K562 (cell line): Measurements from ENCODE around the gene ZFP69. TPM values are rescaled to one million over a fixed set of nuclear protein-coding genes. Genes with fewer than 3 reads are reported as not detected.
A peak's percentile ranks its signal among the peaks of the same experiment; 100 is the strongest.

Source experiments
- ATAC-seq: fragments of 200-7000 bp; cut with Tn5 transposase; 3 replicates; pipeline ENCODE4 v1.9.1; 2020; ENCODE audit warnings: moderate library complexity
- BruUV-seq: library from RNA; stranded (reverse); fragments of 400-500 nt; replicated peaks from 2 replicates; lab custom pipeline; 2021; lab: Mats Ljungman, UMichigan
- CTCF ChIA-PET: fragments of 300-600 bp; formaldehyde crosslinking; extraction: SDS; loops from one replicate; lab custom pipeline; 2021; ENCODE audit warnings: low intra/inter-chr PET ratio; lab: Yijun Ruan, JAX
- POLR2A ChIA-PET: fragments of 300-600, 350-650 bp; sonication (Branson Sonifier 250); formaldehyde crosslinking; extraction: SDS; loops from one replicate; lab custom pipeline; 2021; ENCODE audit warnings: antibody characterized with exemption, inconsistent platforms; lab: Yijun Ruan, JAX
- DNase-seq, 4 experiments: peaks; one replicate each; pipeline versions ENCODE4 v3.0.0 to v3.0.0-alpha.2; 2011 to 2018; ENCODE audit warnings: low spot score in 3 of 4, mixed read lengths in 3 of 4; ENCODE audit errors: extremely low read depth in 1 of 4
- FAIRE-seq: peaks from 2 replicates; lab custom pipeline; 2011; peaks lifted over from hg19 to GRCh38; lab: Jason Lieb, UNC
- H2AFZ ChIP-seq: 2 replicates; pipeline ENCODE4 v1.6.0; 2011; ENCODE audit warnings: low read depth, low read length, control low read depth, inconsistent platforms
- H3K27ac ChIP-seq: fragments of 200-600 bp; 3 replicates; pipeline ENCODE4 v1.8.0; 2011; ENCODE audit warnings: low read depth, mild to moderate bottlenecking, control low read depth, inconsistent platforms, low read length, moderate library complexity, mixed read lengths; ENCODE audit errors: extremely low read depth
- H3K27me3 ChIP-seq, 2 experiments: fragments of 300-600 bp in 1 of 2; 2 replicates in 1 of 2; 3 replicates in 1 of 2; pipeline versions ENCODE4 v1.6.0 to v1.8.0; 2011; ENCODE audit warnings: inconsistent platforms in 2 of 2, low read length in 2 of 2, mild to moderate bottlenecking in 1 of 2, mixed read lengths in 1 of 2, moderate library complexity in 1 of 2; ENCODE audit not compliant: control insufficient read depth in 2 of 2, insufficient read depth in 2 of 2
- H3K36me3 ChIP-seq: fragments of 300-600 bp; 3 replicates; pipeline ENCODE4 v1.8.0; 2011; ENCODE audit warnings: mild to moderate bottlenecking, low read length, inconsistent platforms; ENCODE audit not compliant: control insufficient read depth, insufficient read depth
- H3K4me1 ChIP-seq, 2 experiments: fragments of 200-600 bp in 1 of 2; replicated peaks in 1 of 2; 2 replicates in 1 of 2; 3 replicates in 1 of 2; pipeline versions ENCODE4 v1.5.1 to v1.8.0; 2011; ENCODE audit warnings: inconsistent platforms in 2 of 2, low read length in 2 of 2, mild to moderate bottlenecking in 1 of 2, mixed read lengths in 1 of 2, moderate library complexity in 1 of 2; ENCODE audit not compliant: control insufficient read depth in 2 of 2, insufficient read depth in 2 of 2
- H3K4me2 ChIP-seq: 2 replicates; pipeline ENCODE4 v1.6.1; 2011; ENCODE audit warnings: low read length, control low read depth, inconsistent platforms, mixed read lengths; ENCODE audit not compliant: insufficient read depth
- H3K4me3 ChIP-seq: fragments of 200-600 bp; sonication (generic), shearing (Covaris generic); 2 replicates; pipeline ENCODE4 v1.5.1; 2016; ENCODE audit warnings: control low read depth, inconsistent platforms
- H3K79me2 ChIP-seq: fragments of 200-600 bp; 3 replicates; pipeline ENCODE4 v1.8.0; 2011; ENCODE audit warnings: low read length, inconsistent platforms; ENCODE audit not compliant: control insufficient read depth, insufficient read depth
- H3K9ac ChIP-seq, 2 experiments: 2 replicates each; pipeline versions ENCODE4 v1.6.0 to v1.6.1; 2011; ENCODE audit warnings: low read depth in 2 of 2, low read length in 2 of 2, control low read depth in 1 of 2, inconsistent platforms in 1 of 2, mild to moderate bottlenecking in 1 of 2, mixed read lengths in 1 of 2; ENCODE audit not compliant: insufficient read depth in 1 of 2
- H3K9me1 ChIP-seq: one replicate; pipeline ENCODE4 v1.6.0; 2011; ENCODE audit warnings: inconsistent platforms, mild to moderate bottlenecking, low read length, moderate library complexity; ENCODE audit not compliant: control insufficient read depth, insufficient read depth
- H3K9me3 ChIP-seq: replicated peaks from 2 replicates; pipeline ENCODE4 v1.5.1; 2011; ENCODE audit warnings: low read depth, low read length, inconsistent platforms; ENCODE audit not compliant: control insufficient read depth, insufficient read depth
- H4K20me1 ChIP-seq: replicated peaks from 2 replicates; pipeline ENCODE4 v1.6.1; 2011; ENCODE audit warnings: low read length, inconsistent platforms, mixed read lengths; ENCODE audit not compliant: control insufficient read depth, insufficient read depth
- CGGBP1 ChIP-seq: fragments of 250-450 bp; sonication (Bioruptor Pico); IDR thresholded peaks from 2 replicates; pipeline ENCODE4 v1.9.0; 2021; ENCODE audit warnings: mild to moderate bottlenecking
- E2F6 ChIP-seq, 2 experiments: IDR thresholded peaks; 2 replicates each; pipeline ENCODE4 v1.6.1; 2011; ENCODE audit warnings: borderline replicate concordance in 1 of 2, control low read depth in 1 of 2, low read depth in 1 of 2, low read length in 1 of 2, mild to moderate bottlenecking in 1 of 2, mixed read lengths in 1 of 2, moderate library complexity in 1 of 2; ENCODE audit not compliant: insufficient read depth in 1 of 2, insufficient read length in 1 of 2, poor library complexity in 1 of 2, severe bottlenecking in 1 of 2; ENCODE audit errors: extremely low read depth in 1 of 2
- ILK ChIP-seq: fragments of 450-650 bp; IDR thresholded peaks from 2 replicates; pipeline ENCODE4 v1.6.1; 2016; ENCODE audit warnings: missing genetic modification characterization, low read depth, mild to moderate bottlenecking, missing compliant biosample characterization, moderate library complexity, borderline replicate concordance
- L3MBTL2 ChIP-seq: fragments of 450-650 bp; IDR thresholded peaks from 2 replicates; pipeline ENCODE4 v1.6.1; 2016; ENCODE audit warnings: mild to moderate bottlenecking, moderate library complexity
- MGA ChIP-seq: fragments of 450-650 bp; IDR thresholded peaks from 2 replicates; pipeline ENCODE4 v1.6.1; 2016; ENCODE audit warnings: mild to moderate bottlenecking, moderate library complexity
- POLR2G ChIP-seq: fragments of 200-400 bp; formaldehyde crosslinking; IDR thresholded peaks from 2 replicates; pipeline ENCODE4 v1.6.1; 2017; ENCODE audit warnings: low read depth, mild to moderate bottlenecking, antibody characterized with exemption, low read length, moderate library complexity
- USF1 ChIP-seq: sonication (generic); formaldehyde crosslinking; IDR thresholded peaks from 2 replicates; pipeline ENCODE4 v1.9.0; 2022; ENCODE audit warnings: mild to moderate bottlenecking, missing genetic modification reagents
- WGBS: fragments of 100-300 bp; shearing (Covaris generic); methylation state at CpG from one replicate; pipeline ENCODE4 v1.1.6; 2016; ENCODE audit warnings: low coverage, mixed read lengths; ENCODE audit not compliant: insufficient coverage; ENCODE audit errors: missing lambda C conversion rate; 5-methylcytosine and 5-hydroxymethylcytosine counted together
- in situ Hi-C: fragments of 300-500 bp; cut with MboI; formaldehyde crosslinking; loops from 4 replicates; pipeline ENCODE4 v1.15.0; 2018; ENCODE audit warnings: inconsistent platforms, mixed read lengths
- intact Hi-C: fragments of 100-400 bp; cut with micrococcal nuclease; formaldehyde crosslinking; loops from 2 replicates; pipeline ENCODE4 v1.14.2; 2022
- polyA plus RNA-seq, 8 experiments: library from polyadenylated mRNA; depleted of rRNA in 4 of 8; stranded (reverse) in 5 of 8; unstranded in 3 of 8; fragments of >200 nt; fragmentation: Nextera tagmentation in 2 of 8; fragmentation: Illumina TruSeq in 1 of 8; extraction: Ambion mirVana in 2 of 8; extraction: Trizol in 1 of 8; gene quantifications; 2 replicates each; pipeline versions ENCODE4 v1.2.1 to v1.2.3, GENCODE V29; 2011 to 2014; ENCODE audit warnings: inconsistent platforms in 1 of 8, missing spikeins in 1 of 8
- total RNA-seq, 7 experiments: library from RNA; depleted of rRNA in 6 of 7; stranded (reverse); fragments of >200 nt in 6 of 7; fragmentation: Illumina TruSeq in 2 of 7; extraction: Trizol in 2 of 7; gene quantifications; 2 replicates each; pipeline versions ENCODE4 v1.2.1 to v1.2.3, GENCODE V29; 2011 to 2021; ENCODE audit warnings: low replicate concordance in 1 of 7

ZFP69 gene
- total and polyA plus RNA-seq, 9 of the 15 experiments (the other 6 are each of a cell fraction or from before 2014, with no cell fraction given): 2.0 to 8.4 (median 5.7) TPM

GRCh38 chr1:40469327-40469726 is 7.8 kb upstream of the ZFP69 start:
- 74% methylated on average over 2 of the region's 2 CpGs for WGBS
- Histone ChIP-seq H3K9ac (no peak overlapping the region), H3K79me2 (no peaks in the 10 kb centered on the region), H3K36me3 (no peaks in the 10 kb centered on the region), H3K27ac (no peak overlapping the region), H3K9me3 (peaks cover 19% of the 10 kb centered on the region), H3K4me3 (no peak overlapping the region), H2AFZ (no peak overlapping the region), H3K27me3 (no peaks in the 10 kb centered on the region), H4K20me1 (no peaks in the 10 kb centered on the region), H3K4me2 (no peak overlapping the region), H3K9me1 (no peaks in the 10 kb centered on the region), H3K4me1 (no peaks in the 10 kb centered on the region)
- intact Hi-C loops: no loop called here
- FAIRE-seq (no peak), DNase-seq (no peak), ATAC-seq (no peak)
- POLR2A ChIA-PET: interaction anchor here (0.5 to 1.1 kb wide), 3 partner anchors 42 to 187 kb away, joined by 3 read pairs; no protein-coding TSS in a partner anchor
- BruUV-seq: no TSS peak
- CTCF ChIA-PET: interaction anchor here (0.6 kb wide), 1 partner anchor 892 kb away, joined by 5 read pairs; no protein-coding TSS in a partner anchor
- in situ Hi-C loops: no loop called here
- peak in 1 of 2 experiments; percentile 30 for TF ChIP-seq E2F6 (IDR thresholded peaks at IDR 0.05; ENCODE audit: borderline replicate concordance in 1 of 2, extremely low read depth in 1 of 2, insufficient read depth in 1 of 2, insufficient read length in 1 of 2, low read depth in 1 of 2, low read length in 1 of 2, poor library complexity in 1 of 2, severe bottlenecking in 1 of 2)
- TF ChIP-seq L3MBTL2: peak; percentile 53; the same call in 1 of the 2 replicates
- no peak for TF ChIP-seq USF1 (CRISPR knock-in tag)
- peak; percentile 73 for TF ChIP-seq MGA
- TF ChIP-seq ILK (tag): no peak
- no peak for TF ChIP-seq CGGBP1 (CRISPR knock-in tag)
- 0 out of 2 replicates have a peak, but pooled peaks have one; percentile 23 for TF ChIP-seq POLR2G
